Measurements from ENCODE around the gene CLDND1. TPM values are rescaled to one million over a fixed set of nuclear protein-coding genes. Genes with fewer than 3 reads are reported as not detected.

Gene CLDND1
- total RNA-seq, 1 donor from 2014 or later = 167 TPM

- TF ChIP-seq CTCF (conservative IDR thresholded peaks at IDR 0.05; ENCODE audit: low read depth, low read length) = no peak
- no peak overlapping the region for H3K4me3 ChIP-seq (ENCODE audit: low read depth, low read length)
- DNase-seq (ENCODE audit: low read depth) = no peak
These were observed 18.2 kb downstream of the CLDND1 start for GRCh38 chr3:98504539-98504938.

DNA sequence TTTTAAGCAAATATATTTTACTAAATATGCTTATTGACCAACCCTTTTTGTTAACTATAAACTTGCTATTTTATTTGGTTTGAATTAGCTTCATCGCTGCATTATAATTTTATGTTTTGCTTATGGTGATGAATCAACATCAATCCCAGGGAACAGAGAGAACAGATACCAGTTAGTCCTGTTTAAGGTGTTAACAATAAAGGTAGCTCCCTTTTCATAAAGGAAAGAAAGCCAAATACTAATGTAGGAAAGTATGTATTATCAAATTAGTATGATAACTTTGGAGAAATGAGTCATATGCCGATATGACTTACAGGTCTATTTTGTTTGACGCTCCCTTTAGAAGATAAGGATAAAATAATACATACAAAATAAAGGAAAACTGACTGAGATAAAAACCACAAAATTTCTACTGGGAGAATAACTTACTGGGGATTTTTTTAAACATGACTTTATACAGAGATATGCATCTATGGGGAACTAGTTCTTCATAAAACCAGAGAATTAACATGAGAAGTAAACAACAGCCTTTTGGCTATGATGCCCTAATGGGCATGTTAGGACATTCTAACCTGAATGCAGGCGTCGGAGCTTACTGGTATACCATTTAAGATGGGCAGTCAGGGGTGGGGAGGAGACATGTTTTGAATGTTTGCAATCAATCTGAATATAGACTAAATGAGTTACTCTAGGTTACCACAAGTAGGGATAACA, 20.7 kb downstream of the CLDND1 start:
- no peak for TF ChIP-seq CTCF (conservative IDR thresholded peaks at IDR 0.05; ENCODE audit: low read depth, low read length)
- no peak for DNase-seq (ENCODE audit: low read depth)
- H3K4me3 ChIP-seq (ENCODE audit: low read depth, low read length) = no peak overlapping the region

- no peak for TF ChIP-seq CTCF (conservative IDR thresholded peaks at IDR 0.05; ENCODE audit: low read depth, low read length)
- DNase-seq (ENCODE audit: low read depth) = no peak
- H3K4me3 ChIP-seq (ENCODE audit: low read depth, low read length) = no peak overlapping the region
These were observed 21.4 kb downstream of the CLDND1 start for GRCh38 chr3:98501270-98501669.

DNA sequence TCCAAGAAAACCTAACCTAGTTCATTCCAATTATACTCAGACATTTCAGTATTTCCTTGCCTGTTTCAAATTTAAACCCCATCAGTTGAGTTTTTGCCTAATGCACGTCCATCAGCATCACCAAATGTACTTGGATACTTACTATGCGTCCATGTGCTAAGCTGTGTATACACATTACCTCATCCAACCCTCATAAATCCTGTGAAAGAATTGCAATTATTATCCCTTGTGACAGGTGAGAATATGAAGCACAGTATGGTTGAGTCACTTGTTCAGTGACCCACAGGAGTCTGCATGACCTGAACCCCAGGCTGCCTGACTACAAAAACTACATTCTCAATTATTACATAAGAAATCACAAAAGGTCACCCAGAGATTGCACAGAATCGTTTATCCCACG, 22.7 kb downstream of the CLDND1 start:
- TF ChIP-seq CTCF (conservative IDR thresholded peaks at IDR 0.05; ENCODE audit: low read depth, low read length) = no peak
- no peak overlapping the region for H3K4me3 ChIP-seq (ENCODE audit: low read depth, low read length)
- DNase-seq (ENCODE audit: low read depth) = no peak

DNA sequence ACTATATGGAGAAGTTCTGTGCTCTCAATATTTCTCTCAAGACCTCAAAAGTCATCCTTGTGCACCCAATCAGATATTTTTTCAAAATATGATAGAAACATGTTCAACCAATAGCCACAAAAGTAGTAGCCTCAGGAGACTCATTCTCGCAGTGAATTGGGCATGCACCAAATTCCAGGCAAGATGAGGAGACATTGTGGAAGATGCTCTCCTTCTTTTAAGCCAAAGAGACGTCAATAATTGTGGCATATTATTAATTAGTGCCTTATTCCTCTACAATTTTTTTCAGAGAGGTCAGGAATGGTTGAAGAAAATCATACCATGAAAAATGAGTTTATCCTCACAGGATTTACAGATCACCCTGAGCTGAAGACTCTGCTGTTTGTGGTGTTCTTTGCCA, 25.3 kb downstream of the CLDND1 start, which contains the start of gene OR5K2:
Gene OR5K2 (plus strand): TSS at position 301 of the 400 bp plus-strand sequence. CDS start 0 bp downstream, at position 301.
- TF ChIP-seq CTCF (conservative IDR thresholded peaks at IDR 0.05; ENCODE audit: low read depth, low read length) = no peak
- H3K4me3 ChIP-seq (ENCODE audit: low read depth, low read length) = no peak within 1 kb of the TSS
- DNase-seq (ENCODE audit: low read depth) = no peak

- no peak overlapping the region for H3K4me3 ChIP-seq (ENCODE audit: low read depth, low read length)
- TF ChIP-seq CTCF (conservative IDR thresholded peaks at IDR 0.05; ENCODE audit: low read depth, low read length) = no peak
- DNase-seq (ENCODE audit: low read depth) = no peak
These were observed 39.1 kb downstream of the CLDND1 start for GRCh38 chr3:98483626-98484025.

Measured in epithelial cell of proximal tubule (primary cell).